ENCODE measurements around the gene SETD6.
A peak's percentile ranks its signal among the peaks of the same experiment; 100 is the strongest.

The SETD6 gene

DNA sequence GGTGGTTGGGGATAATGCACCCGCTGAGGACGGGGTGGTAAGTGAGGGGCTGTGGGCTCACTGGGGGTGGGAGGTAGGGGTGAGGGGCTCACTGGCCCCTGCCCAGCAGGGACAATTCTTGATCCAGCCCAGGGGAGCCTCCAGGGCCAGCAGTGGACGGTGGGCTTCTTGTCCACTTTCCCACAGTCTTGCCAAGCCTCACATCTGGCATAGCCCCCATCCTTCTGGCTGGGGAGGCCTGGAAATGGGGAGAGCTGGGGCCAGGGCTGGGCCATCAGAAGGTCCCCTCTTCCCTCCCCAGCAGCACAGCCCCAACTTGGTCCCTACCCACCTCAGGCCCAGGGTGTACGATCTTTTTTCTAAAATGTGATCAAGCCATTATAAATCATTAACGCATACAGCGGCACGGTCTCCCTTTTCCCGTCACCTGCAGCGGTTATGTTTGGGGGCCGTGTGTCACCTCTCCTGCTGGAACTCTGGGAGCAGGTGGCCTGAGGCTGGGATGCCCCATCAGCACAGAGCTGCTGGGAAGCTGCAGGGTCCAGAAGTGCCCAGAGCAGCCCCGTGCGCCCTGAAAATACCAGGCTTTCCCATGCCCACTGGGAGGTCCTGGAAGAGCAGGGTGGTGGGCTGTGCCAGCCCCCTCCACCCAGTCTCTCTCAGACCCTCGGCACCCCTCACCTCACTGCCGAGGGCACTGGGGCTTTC, 7.2 kb upstream of the SETD6 start:
- DNase-seq (ENCODE audit: low read depth) = no peak

DNA sequence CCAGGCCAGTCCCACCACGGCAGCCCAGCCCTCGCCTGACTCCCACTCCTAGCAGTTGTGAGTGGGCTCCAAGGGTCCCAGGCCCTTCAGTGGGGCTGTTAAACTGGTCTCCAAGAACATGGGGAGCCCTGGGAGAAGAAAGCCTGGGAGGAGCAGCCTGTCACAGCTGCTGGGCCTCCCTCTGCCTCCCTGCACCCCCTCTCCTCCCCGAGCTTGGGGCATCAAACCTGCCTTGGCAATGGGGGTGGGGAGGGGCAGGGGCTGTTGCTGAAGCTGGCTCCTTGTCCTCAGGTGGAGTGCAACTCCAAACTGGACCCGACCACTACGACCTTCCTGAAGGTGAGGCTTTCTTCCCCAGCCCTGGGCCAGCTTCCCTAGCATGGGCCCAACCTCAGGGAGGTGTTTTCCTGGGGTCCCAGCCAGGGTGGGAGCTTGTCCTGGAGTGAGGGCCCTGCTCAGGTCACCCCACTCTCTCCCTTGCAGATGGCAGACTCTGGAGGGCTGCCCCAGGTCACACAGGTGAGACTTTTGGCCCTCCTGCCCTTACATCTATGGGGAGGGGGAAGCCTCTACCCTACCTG, 6.6 kb upstream of the SETD6 start:
- no peak for DNase-seq (ENCODE audit: low read depth)

DNA sequence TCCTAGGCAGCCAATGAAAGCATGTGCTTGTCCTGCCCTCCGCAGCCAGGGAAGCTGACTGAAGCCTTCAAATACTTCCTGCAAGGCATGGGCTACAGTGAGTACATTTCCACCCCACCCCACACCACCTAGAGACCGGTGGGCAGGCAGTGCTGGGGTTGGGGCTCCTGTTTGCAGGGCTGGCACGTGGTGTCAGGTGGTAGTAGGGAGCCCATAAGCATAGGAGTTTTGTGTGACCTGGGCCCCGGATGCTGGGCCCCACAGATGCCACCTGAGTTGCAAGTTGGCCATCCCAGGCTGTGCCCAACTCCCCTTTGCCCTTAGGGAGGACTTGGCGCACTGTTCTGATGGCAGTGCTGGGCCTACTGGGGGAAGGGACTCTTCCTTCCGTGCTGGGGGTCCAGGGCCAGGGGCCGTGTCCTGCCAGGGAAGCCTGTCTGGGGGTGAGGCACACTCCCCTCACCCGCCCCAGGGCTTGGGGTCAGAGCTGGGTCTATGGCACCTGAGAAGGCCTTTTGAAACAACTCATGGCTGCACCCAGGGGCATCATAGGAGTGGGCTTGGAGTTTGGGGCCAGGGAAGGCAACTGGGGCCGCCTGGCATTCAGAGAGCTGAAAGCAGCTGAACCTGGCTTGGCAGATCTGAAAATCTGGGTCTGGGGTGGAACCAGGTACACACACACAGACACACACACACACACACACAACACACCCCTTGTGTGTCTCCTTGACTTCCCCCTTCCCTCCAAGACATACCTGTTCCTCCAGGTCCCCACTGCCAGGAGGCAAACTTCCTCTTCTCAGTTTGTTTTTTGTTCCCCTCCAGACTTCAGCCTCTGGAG, 5.8 kb upstream of the SETD6 start:
- DNase-seq (ENCODE audit: low read depth) = no peak

DNA sequence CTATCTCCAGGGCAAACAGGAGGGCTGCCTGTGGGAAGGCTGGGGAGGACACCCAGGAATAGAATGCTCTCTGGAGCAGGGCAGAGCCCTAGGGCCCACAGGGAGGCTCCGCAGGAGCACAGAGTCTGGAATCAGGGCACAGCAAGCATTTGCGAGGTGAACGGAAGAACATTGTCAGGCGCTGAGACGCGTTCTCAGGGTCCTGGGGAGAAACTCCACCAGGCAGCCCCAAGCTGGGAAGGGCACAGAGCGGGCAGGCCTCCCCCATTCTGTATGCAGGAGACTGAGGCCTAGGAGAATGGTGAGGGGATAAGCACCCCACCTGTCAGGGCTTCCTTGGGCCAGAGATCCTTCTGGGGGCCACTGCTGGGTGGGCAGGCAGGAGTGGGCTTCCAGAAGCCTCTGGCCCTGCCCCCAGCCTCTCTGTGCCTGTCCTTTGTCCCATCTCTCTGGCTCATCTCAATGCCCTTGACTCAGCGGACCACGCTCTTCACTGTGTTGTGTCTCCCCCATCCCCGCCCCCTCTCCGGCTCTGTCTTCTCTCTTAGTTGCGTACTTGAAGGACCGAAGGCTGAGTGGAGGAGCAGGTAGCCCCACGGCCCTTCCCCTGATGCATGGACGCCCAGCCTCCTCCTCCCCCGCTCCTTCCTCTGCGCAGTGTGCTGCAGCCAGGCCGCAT, 5.1 kb upstream of the SETD6 start:
- DNase-seq (ENCODE audit: low read depth) = no peak

DNA sequence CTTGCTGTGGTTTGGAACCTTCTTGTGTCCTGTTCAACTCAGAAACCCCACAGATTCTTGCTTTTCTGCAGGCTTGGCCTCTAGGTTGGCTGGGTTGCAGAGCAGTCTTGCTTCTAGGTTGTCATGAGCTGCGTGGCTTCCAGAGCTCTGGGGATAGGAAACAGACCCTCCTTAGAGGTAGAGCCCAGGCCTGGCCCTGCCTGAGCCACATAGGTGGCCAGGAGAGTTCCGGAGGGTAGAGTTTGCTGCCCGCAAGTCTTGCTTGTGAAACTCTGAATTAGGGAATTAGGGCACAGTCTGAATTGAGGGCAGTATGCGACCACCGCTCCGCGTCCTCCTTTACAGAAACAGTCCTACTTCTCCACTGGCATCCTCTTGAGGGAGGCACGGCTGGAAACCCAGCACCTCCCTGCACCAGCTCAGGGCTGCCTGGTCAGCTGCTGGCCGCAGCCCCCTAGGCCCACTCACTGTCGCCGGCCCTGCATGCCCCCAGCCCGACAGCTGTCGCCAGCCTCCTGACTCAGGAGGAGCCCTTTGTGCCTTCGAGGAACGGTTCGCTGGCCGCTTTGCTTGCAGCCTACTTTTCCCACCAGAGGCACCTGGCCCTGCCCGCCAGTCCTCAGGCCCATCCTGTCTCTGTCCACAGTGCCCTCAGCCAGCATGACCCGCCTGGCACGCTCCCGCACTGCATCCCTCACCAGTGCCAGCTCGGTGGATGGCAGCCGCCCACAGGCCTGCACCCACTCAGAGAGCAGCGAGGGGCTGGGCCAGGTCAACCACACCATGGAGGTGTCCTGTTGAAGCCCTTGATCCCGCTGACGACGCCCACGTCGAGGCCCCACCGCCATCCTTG, 4.3 kb upstream of the SETD6 start:
- no peak for DNase-seq (ENCODE audit: low read depth)

DNA sequence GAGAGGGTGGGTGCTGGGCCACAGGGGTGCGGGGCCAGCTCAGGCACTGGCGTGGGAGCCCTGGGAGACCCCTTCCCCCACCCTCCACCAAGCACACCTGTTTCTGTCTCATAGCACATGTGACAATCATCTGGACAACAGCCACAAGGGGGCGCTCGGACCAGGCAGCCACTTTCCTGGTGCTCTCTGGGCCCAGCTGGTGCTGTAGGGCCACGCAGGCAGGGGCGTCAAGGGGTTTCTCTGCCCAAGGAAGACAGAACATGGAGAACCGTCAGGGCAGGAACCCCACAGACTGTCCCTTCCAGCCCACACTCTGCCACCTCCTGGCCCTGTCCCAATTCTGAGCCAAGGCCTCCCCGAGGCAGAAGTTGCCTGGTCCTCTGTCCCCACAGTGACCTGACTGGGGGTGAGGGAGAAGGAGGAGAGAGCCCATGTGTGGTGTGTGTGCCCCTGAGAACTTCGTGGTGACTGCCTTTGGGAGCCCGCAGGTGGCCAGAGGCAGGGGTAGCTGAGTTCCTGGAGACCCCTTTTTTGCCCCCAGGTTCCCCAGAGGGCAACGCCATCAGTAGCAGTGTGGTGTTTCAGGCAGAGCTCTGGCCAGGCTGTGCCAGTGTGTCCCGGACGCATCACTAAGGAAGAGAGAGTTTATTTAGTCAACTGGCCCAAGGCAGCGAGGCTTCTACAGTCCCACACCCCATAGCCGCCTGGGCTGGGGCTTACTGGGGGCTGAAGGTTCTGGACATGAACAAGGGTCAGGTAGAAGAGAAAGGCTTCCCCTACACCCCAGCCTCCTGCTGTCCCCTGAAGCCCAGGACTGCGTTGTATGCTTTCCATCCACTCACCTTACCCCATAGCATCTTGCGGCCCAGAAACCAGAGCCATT, 3.1 kb upstream of the SETD6 start:
- peak; percentile 87 for DNase-seq (ENCODE audit: low read depth)

DNA sequence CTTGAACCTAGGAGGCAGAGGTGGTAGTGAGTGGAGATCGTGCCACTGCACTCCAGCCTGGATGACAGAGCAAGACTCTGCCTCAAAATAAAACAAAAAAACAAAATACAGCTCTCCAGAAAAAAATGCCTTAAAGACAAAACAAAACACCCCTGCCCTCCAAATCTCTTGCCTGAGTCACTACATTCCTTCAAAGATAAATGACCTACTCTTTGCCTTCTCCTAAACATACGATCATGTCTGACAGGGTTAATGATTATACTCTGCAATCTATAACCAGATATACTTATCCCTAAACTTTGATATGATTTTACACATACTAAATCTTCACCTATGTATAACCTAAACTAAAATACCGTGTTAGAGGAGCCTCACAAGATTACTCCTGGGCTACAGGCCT, 1.4 kb upstream of the SETD6 start:
- DNase-seq (ENCODE audit: low read depth) = no peak

DNA sequence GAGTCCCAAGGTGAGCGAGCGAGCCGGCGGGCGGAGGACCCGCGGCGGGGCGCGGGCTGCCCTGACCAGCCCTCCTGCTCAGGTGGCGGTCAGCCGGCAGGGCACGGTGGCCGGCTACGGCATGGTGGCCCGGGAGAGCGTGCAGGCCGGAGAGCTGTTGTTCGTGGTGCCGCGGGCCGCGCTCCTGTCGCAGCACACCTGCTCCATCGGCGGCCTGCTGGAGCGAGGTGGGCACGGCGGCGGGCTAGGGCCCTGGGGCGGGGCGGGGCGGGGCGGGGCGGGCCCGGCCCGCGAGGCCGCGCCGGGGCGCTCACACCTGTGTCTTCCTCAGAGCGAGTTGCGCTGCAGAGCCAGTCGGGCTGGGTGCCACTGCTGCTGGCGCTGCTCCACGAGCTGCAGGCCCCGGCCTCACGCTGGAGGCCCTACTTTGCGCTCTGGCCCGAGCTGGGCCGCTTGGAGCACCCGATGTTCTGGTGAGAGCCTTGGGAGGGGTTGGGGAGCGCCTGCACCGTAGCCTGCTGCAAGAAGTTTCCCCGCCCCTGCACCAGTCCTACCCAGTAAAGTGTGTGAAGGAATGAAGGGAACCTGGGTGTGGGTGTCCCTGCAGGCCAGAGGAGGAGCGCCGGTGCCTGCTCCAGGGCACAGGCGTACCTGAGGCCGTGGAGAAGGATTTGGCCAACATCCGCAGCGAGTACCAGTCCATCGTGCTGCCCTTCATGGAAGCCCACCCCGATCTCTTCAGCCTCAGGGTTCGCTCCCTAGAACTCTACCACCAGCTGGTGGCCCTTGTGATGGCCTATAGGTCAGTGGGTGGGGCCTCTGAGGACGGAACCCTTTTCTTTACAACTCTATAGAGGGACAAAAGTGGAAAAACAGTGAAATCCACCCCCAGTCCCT, 802 bp downstream of the SETD6 start:
- DNase-seq (ENCODE audit: low read depth) = no peak

DNA sequence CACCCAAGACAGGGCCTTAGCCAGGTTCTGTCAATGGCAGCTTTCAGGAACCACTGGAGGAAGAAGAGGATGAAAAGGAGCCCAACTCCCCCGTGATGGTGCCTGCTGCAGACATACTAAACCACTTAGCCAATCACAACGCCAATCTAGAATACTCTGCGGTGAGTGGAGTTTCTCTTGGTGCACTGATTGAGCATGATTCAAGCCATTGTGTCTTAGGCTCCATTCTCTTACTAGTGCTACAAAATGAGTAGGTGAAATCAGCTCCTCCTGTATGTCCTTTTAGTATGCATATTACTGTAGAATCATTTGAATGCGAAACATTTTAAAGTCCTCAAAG, 1.4 kb downstream of the SETD6 start:
- DNase-seq (ENCODE audit: low read depth) = no peak

DNA sequence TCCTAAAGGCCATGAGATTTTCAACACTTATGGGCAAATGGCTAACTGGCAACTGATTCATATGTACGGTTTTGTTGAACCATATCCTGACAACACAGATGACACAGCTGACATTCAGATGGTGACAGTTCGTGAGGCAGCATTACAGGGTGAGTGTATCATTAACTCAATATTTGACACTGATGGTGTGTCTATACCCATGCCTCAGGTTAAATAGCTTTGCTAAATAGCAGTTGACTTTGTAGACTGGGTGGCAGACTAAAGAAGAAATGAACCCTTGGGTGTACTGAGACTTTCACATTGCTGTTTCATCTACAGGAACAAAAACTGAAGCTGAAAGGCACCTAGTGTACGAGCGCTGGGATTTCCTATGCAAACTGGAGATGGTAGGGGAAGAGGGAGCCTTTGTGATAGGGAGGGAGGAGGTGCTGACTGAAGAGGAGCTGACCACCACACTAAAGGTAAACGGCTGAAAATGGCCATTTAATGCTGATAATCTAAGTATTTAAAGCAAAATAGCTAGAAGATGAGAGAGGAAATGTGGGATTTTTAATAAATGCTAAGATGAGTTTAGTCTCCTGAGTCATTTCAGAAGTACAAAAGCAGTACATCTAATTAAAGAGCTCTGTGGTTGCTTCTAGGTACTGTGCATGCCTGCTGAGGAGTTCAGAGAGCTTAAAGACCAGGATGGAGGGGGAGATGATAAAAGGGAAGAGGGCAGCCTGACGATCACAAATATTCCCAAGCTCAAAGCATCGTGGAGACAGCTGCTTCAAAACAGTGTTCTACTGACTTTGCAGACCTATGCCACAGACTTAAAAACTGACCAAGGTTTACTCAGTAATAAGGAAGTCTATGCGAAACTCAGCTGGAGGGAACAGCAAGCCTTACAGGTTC, 3.0 kb downstream of the SETD6 start:
- no peak for DNase-seq (ENCODE audit: low read depth)

DNA sequence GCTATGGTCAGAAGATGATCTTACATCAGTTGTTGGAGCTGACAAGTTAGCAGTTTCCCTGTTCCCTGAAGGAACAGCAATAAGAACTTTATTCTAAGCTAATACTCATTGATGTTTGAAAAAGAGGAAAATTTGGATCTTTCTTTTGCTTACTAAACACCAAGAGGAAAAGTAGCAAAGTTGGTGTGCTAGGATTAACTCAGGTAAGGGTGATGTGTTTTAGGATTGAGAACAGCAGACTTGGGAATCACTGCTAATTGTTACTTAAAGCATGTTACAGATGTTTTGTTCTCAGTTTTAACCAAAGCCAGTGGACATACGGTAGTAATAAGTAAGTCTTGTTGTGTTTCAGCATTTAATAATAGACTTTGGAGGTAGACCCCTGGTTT, 3.7 kb downstream of the SETD6 start:
- no peak for DNase-seq (ENCODE audit: low read depth)

DNA sequence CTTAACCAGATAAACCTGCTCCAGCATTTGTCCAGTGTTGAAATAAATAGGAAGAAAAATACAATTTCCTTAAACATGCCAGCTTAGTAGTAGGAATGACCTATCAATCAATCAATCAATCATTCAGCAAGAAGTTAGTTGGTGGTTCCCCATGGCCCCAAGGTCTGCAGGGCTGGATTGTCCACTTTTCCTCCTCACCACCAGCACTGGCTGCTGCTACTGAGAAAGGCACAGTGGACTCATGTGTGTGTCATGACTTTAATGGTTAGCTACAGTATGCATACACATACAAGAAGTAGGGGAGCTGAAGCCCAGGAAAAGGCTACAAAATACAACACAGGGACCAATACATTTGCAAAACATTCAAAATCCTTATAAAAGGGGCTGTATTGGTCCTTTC, 4.4 kb downstream of the SETD6 start:
- no peak for DNase-seq (ENCODE audit: low read depth)

DNA sequence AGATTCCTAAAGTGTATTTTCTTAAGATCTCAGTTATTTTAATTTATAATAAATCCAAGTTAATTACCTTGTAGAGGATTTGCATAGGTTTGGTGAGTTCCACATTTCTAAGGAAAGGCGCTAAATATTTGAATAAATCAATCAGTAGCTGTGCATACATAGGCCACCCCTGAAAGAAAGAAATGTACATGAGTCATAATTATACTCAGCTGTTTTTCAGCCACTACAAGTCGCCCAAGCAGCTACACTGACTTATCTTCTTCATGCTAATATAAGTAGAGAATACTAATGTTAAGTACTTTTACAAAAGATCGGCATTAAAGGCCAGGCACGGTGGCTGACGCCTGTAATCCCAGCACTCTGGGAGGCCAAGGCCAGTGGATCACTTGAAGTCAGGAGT, 14.9 kb downstream of the SETD6 start:
- DNase-seq (ENCODE audit: low read depth) = no peak

DNA sequence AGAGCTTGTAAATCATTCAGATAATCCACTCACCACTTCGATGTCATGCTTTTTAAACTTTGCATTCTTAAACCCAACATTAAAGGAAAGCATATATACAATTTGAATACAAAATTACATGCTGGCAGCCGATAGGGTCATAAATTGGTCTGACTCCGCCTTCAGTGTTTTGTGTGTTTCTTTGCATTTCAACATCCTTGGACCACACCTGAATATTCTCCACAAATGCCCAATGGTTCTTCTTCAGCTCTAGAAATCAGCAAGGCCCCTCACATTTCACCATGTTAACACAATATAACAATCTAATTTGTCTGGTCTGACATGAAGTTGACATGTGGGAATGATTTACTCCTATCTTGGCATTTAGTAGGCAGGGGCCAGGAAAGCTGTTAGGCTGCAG, 17.1 kb downstream of the SETD6 start:
- no peak for DNase-seq (ENCODE audit: low read depth)

DNA sequence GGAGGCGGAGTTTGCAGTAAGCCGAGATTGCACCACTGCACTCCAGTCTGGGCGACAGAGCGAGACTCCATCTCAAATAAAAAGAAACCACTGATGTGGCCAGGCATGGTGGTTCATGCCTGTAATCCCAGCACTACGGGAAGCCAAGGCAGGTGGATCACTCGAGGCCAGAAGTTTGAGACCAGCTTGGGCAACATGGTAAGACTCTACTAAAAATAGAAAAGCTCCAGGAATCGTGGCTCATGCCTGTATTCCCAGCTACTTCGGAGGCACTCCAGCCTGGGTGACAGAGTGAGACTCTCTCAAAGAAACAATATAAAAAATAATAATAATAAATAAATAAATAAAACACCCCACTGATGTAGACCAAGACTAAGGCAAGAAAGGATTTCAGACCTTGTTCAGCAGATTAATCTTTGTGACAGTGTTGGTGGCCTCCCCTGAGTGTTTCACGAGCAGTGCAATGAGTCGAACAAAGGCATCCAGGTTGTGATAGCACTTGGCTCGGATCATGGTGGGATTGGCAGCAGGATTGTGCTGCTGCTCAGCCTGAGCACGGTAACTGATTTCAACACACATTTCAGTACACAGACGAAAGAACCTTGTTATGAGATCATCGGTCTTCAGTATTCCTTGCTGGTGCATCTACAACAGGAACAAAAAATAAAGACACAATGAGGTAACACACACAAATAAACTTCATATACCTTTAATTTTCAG, 18.6 kb downstream of the SETD6 start:
- DNase-seq (ENCODE audit: low read depth) = no peak

DNA sequence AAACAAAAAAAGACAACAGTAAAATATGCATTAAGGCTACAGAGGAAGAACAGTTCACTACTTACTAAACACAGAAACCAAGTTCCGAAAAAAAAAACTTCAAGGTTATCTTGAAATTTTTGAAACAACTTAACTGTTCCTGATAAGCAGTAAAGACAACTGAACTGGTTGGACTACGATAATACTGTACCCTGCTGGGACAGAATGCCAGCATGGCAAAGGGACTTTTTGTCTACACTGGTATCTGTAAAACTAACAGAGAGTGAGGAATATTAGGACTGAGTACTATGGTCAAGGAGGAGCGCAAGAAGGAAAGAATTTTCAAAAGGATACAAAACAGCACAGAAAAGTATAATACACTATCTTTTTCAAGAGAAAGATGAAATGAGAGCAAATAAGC, 19.8 kb downstream of the SETD6 start:
- no peak for DNase-seq (ENCODE audit: low read depth)

DNA sequence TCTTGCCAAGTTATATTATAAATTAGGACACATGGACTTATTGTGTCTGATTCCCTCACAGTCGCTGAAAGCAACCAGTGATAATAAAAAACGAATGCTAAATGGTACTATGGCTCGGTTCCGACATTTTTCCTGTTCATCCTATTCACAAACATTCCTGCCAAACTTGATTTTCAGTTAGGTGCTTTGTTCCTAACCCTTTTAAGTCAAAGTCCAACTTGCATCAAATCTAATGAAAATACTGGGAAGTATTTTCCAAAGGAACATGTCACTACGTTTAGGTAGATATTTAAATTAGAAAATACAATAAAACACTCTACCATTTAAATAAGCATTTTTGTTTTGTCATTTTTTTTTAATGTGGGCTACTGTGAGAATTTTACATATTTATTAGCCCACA, 21.0 kb downstream of the SETD6 start:
- no peak for DNase-seq (ENCODE audit: low read depth)

All from activated T-cell treated with anti-CD3 and anti-CD28 coated beads for 1 hour (primary cell).